Astrocyte of the hippocampus (primary cell): ENCODE data around the gene LARGE1.

Experiments
- DNase-seq: peaks from one replicate; pipeline ENCODE4 v3.0.0; 2011; ENCODE audit warnings: low read depth, low spot score

Gene LARGE1

GRCh38 chr22:33666279-33666960 is 253.9 kb downstream of the LARGE1 start:
- DNase-seq = no peak

- DNase-seq = peak; percentile 9
Measured at GRCh38 chr22:33659448-33659847, 260.8 kb downstream of the LARGE1 start.

- DNase-seq = no peak
Measured at GRCh38 chr22:33658775-33659174, 261.5 kb downstream of the LARGE1 start.

- DNase-seq = no peak
Measured at GRCh38 chr22:33657670-33658069, 262.6 kb downstream of the LARGE1 start.

GRCh38 chr22:33656808-33657628 is 263.3 kb downstream of the LARGE1 start:
- no peak for DNase-seq

DNA sequence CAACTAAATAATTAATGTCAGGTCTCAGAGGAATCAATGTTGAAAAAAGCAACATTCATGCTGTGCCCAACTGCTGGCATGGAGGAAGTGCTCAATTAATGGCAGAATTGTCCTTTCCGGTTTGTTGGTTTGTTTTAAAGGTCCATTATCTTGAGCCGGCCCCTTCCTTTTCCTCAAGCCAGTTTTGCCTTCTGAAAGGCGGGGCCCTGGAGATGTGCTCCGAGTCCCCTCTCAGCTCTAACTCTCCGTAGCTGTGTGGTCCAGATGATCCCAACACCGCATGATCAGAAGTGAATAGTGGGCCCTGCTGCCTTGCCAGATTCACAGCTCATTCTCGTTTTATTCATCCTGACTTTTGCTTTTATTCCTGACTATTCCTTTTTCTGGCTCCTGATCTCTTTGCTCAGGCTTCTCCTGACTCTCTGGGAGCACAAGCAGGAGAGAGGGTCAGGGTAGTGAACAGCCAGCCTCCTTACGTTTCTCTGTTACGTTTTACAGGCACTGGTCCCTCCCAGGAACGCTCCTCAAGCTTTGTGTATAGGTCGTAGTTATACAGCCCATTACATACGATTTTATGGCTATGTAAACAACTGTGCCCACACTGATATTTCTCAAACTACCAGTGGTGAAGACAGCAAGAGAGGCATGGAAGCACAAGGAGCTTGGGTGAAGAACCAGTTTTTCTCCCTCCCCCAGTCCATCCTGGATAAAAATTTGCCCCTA is 265.9 kb downstream of the LARGE1 start:
- no peak for DNase-seq

- no peak for DNase-seq
Measured at GRCh38 chr22:33653532-33654063, 266.7 kb downstream of the LARGE1 start.

DNA sequence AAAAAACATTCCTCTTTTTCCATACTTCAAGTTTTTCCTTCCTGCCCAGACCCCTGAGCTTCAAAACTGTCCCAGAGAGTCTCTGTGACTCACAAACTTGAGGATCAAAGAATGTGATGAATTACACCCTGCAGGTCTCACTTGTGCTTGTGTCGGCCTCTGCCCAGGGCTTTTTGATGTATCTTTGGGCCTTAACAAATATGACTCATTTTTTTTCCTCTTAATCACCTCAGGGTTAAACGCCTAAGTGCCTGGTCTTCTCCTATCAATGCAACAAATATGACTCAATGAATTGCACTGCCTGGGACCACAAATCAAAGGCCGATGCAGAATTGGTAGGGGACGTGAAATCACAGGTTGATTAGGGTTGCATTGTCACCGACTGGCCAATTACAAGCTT is 267.7 kb downstream of the LARGE1 start:
- DNase-seq = peak; percentile 27

DNA sequence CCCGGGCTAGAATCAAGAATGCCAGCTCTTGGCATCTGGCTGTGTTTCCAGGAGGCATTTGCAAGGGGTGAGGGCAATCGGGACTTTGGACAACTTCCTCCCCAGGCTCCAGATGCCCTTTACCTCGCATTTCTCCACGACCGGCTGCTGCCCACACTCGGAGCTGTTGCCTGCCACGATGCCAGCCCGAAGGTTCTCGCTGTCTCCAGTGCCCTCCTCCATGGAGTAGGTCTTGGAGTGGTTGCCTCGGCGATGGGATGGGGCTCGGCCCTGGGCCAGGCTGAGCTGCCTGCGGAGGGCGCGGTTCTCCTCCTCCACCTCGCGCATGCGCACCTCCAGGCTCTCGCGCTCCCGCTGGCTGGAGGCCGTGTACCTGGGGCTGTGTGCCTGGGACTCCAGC is 270.0 kb downstream of the LARGE1 start:
- no peak for DNase-seq

- DNase-seq = no peak
Measured at GRCh38 chr22:33648478-33648877, 271.8 kb downstream of the LARGE1 start.

DNA sequence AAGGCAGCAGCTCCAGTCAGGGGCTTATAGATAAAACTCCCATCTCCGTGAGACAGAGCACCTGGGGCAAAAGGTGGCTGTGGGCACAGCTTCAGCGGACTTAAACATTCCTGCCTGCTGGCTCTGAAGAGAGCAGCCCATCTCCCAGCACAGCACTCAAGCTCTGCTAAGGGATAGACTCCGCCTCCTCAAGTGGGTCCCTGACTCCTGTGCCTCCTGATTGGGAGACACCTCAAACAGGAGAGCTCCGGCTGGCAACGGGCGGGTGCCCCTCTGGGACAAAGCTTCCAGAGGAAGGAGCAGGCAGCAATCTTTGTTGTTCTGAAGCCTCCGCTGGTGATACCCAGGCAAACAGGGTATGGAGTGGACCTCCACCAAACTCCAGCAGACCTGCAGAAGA is 279.4 kb downstream of the LARGE1 start:
- DNase-seq = no peak

- no peak for DNase-seq
Measured at GRCh38 chr22:33639588-33640254, 280.6 kb downstream of the LARGE1 start.

DNA sequence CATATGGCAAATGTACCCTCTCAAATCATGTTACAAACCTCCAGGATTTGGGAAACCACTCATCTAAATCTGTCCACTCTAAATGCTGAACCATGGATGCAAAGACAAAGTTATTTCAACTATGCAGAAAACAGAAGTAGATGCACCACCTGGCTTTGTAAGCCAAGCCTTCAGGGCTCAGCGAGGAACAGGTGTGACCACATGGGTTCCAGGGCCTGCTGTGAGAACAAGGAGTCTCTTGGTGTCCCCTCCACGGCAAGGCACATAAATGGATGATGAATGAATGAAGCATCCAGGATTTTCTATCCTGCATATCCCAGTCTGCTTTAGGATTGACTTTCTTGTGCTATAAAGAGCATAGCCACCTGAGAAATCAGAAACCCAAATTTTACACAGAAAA is 284.5 kb downstream of the LARGE1 start:
- no peak for DNase-seq

DNA sequence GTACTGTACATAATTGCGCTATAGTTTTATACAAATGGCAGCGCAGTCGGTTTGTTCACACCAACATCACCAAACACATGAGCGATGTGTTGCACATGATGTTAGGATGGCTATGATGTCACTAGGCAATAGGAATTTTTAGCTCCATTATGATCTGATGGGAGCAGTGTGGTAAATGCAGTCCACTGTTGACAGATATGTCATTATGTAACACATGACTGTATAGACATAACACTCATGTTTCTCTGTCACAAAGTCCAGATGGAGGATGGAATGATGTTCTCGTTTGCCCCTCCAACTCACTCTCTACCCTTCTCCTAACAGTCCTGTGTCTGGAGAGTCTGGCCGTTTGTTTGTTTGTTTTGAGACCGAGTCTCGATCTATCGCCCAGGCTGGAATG is 288.5 kb downstream of the LARGE1 start:
- no peak for DNase-seq

DNA sequence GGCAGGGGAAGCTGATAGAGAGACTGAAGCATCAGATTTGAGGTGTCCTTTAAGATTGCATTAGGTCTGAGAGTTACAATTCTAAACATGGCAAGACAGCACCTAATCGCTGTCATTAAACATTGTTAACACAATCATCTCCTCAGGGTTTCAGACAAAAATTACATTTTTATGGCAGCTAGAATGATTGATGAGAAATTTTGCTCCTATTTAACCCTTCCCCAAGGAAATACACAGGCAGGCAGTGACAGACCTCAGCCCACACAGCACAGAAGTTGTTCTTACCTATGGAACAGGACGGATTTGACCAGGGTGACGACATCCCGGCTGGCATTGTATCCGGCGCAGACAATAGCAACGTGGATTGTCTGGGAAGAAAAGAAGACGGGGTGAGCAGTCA is 294.3 kb downstream of the LARGE1 start:
- no peak for DNase-seq

- DNase-seq = no peak
Measured at GRCh38 chr22:33620085-33620484, 300.2 kb downstream of the LARGE1 start.

DNA sequence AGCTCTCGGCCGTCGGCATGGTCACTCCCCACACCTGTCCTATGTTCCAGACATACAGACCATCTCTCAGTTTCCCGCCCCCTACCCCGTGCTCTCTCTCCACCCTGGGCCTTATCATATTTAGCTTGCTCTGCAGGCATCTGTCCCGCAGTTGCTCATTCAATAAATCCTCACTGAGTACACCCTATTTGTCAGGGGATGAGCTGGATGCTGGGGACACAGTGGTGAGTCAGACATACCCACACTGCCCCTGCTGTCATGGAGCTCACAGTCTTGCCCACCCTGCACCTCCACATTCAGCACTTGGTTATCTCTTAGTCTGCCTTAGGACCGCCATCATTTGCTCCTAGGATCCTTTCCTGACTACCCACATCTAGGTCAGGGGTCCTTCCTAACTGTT is 313.8 kb downstream of the LARGE1 start:
- no peak for DNase-seq

- DNase-seq = no peak
Measured at GRCh38 chr22:33605666-33606065, 314.6 kb downstream of the LARGE1 start.

DNA sequence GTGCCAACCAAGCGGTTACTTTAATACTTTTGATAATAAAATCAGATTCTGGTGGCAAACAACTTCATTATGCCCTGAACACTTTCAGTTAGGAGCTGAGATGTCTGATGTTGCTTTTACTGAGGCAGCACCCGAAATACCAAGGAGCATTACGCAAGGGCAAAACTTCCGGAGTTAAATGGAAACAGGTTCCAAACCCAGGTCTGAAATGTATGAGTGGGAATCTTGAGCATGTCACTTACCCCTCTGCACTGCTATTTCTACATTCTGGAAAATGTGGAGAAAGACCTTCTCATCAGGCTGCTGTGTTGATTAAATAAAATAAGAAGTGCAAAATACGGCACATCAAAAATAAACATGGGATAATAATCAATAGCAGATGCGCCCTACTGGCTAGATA is 315.1 kb downstream of the LARGE1 start:
- no peak for DNase-seq

DNA sequence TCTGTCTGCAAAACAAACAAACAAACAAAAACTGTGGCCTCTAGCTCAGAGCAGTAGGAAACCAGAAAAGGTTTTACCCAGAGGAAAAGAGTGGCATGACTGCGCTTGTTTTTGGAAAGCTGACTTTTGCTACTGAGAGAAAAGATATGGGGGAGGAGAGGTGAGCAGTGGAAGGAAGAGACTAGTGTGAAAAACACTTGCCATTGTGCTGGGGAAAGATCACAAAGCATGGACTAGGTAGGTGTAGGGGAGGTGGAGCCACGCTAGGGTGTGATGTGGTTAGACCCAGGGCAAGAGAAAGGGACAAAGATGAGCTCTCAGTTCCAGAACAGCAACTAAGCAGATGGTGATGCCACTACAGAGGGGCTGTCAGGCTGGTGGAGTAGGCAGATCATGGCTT is 319.2 kb downstream of the LARGE1 start:
- DNase-seq = no peak

GRCh38 chr22:33600595-33600994 is 319.7 kb downstream of the LARGE1 start:
- no peak for DNase-seq

DNA sequence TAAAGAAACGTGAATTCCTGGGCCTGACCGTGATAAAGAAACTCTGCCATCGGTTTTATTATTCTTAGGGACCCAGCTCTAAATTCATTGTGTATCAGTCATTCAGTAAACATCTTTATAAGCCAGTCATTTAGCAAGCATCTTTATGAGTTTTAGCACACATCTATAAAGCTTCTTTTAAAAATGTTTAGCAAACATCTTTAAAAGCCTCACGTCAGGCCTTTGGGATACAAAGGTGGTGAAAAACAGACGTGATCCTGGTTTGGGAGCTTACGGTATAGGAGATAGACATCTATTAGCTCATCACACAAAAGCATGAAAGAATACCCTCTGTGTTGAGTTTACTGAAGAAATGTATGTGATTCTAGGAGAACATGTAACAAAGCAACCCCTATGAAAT is 320.2 kb downstream of the LARGE1 start:
- DNase-seq = no peak
